ENCODE measurements around the gene SLC32A1.

SLC32A1 gene

GRCh38 chr20:38770970-38771369 lies 46.7 kb downstream of the SLC32A1 start:
- Histone ChIP-seq H3K36me3 (ENCODE audit: control insufficient read depth in 1 of 2, insufficient read depth in 2 of 2, low read depth in 1 of 2, low read length in 2 of 2) (peaks cover 36 to 79% of the 10 kb centered on the region in 2 experiments), H3K9me3 (ENCODE audit: control insufficient read depth, low read length) (peaks cover 4% of the 10 kb centered on the region), H3K4ac (ENCODE audit: low read depth in 1 of 2, low read length in 2 of 2) (no peak overlapping the region), H3K4me3 (ENCODE audit: insufficient read depth in 1 of 2, low read depth in 1 of 2, low read length in 2 of 2) (no peak overlapping the region), H3K79me1 (replicated peaks; ENCODE audit: low read length, poor library complexity, severe bottlenecking) (peaks cover 3% of the 10 kb centered on the region), H3K4me1 (ENCODE audit: control insufficient read depth, insufficient read depth, low read depth, low read length) (no peaks in the 10 kb centered on the region), H3K14ac (ENCODE audit: low read length in 2 of 2) (no peak overlapping the region), H3K9ac (ENCODE audit: low read length) (no peak overlapping the region), H2AFZ (ENCODE audit: low read depth, low read length) (no peak overlapping the region), H2BK15ac (ENCODE audit: low read depth, poor library complexity, severe bottlenecking) (no peak overlapping the region), H4K91ac (ENCODE audit: low read length) (no peak overlapping the region), H3K27ac (ENCODE audit: low read length, poor library complexity, severe bottlenecking) (no peak overlapping the region), H2AK5ac (ENCODE audit: low read length, severe bottlenecking) (no peak overlapping the region), H3K18ac (ENCODE audit: low read depth in 1 of 2, low read length in 2 of 2) (no peak overlapping the region), H3K23ac (ENCODE audit: low read length in 2 of 2) (no peak overlapping the region), H2BK120ac (ENCODE audit: low read depth, low read length) (no peak overlapping the region), H4K8ac (ENCODE audit: low read length) (no peak overlapping the region), H2BK12ac (ENCODE audit: low read length in 2 of 2) (no peak overlapping the region), H3K27me3 (ENCODE audit: control insufficient read depth in 1 of 2, insufficient read depth in 1 of 2, low read length in 2 of 2) (no peaks in the 10 kb centered on the region), H3K4me2 (ENCODE audit: low read length, poor library complexity, severe bottlenecking) (no peak overlapping the region), H2BK5ac (ENCODE audit: low read depth, low read length, poor library complexity, severe bottlenecking) (no peak overlapping the region)
- WGBS: 98% methylated on average over 7 of the region's 7 CpGs
- no peak for DNase-seq

- Histone ChIP-seq H3K23ac (ENCODE audit: low read length in 2 of 2) (no peak overlapping the region), H3K18ac (ENCODE audit: low read depth in 1 of 2, low read length in 2 of 2) (no peak overlapping the region), H3K9ac (ENCODE audit: low read length) (no peak overlapping the region), H2AFZ (ENCODE audit: low read depth, low read length) (no peak overlapping the region), H4K8ac (ENCODE audit: low read length) (no peak overlapping the region), H3K4me1 (ENCODE audit: control insufficient read depth, insufficient read depth, low read depth, low read length) (no peaks in the 10 kb centered on the region), H3K9me3 (ENCODE audit: control insufficient read depth, low read length) (peaks cover 4% of the 10 kb centered on the region), H3K79me1 (replicated peaks; ENCODE audit: low read length, poor library complexity, severe bottlenecking) (peaks cover 3% of the 10 kb centered on the region), H4K91ac (ENCODE audit: low read length) (no peak overlapping the region), H2BK5ac (ENCODE audit: low read depth, low read length, poor library complexity, severe bottlenecking) (no peak overlapping the region), H3K4me2 (ENCODE audit: low read length, poor library complexity, severe bottlenecking) (no peak overlapping the region), H3K36me3 (ENCODE audit: control insufficient read depth in 1 of 2, insufficient read depth in 2 of 2, low read depth in 1 of 2, low read length in 2 of 2) (peaks cover 36 to 76% of the 10 kb centered on the region in 2 experiments), H3K14ac (ENCODE audit: low read length in 2 of 2) (no peak overlapping the region), H2BK15ac (ENCODE audit: low read depth, poor library complexity, severe bottlenecking) (no peak overlapping the region), H3K4me3 (ENCODE audit: insufficient read depth in 1 of 2, low read depth in 1 of 2, low read length in 2 of 2) (no peak overlapping the region), H2BK12ac (ENCODE audit: low read length in 2 of 2) (no peak overlapping the region), H3K27me3 (ENCODE audit: control insufficient read depth in 1 of 2, insufficient read depth in 1 of 2, low read length in 2 of 2) (no peaks in the 10 kb centered on the region), H3K27ac (ENCODE audit: low read length, poor library complexity, severe bottlenecking) (no peak overlapping the region), H2BK120ac (ENCODE audit: low read depth, low read length) (no peak overlapping the region), H3K4ac (ENCODE audit: low read depth in 1 of 2, low read length in 2 of 2) (no peak overlapping the region), H2AK5ac (ENCODE audit: low read length, severe bottlenecking) (no peak overlapping the region)
- no peak for DNase-seq
- WGBS: 96% methylated on average over 7 of the region's 7 CpGs
These were observed 47.3 kb downstream of the SLC32A1 start for GRCh38 chr20:38771621-38772020.

- Histone ChIP-seq H2BK120ac (ENCODE audit: low read depth, low read length) (no peak overlapping the region), H3K4ac (ENCODE audit: low read depth in 1 of 2, low read length in 2 of 2) (no peak overlapping the region), H3K18ac (ENCODE audit: low read depth in 1 of 2, low read length in 2 of 2) (no peak overlapping the region), H2AFZ (ENCODE audit: low read depth, low read length) (no peak overlapping the region), H2AK5ac (ENCODE audit: low read length, severe bottlenecking) (no peak overlapping the region), H3K14ac (ENCODE audit: low read length in 2 of 2) (no peak overlapping the region), H3K4me2 (ENCODE audit: low read length, poor library complexity, severe bottlenecking) (no peak overlapping the region), H3K36me3 (ENCODE audit: control insufficient read depth in 1 of 2, insufficient read depth in 2 of 2, low read depth in 1 of 2, low read length in 2 of 2) (peaks cover 27 to 51% of the 10 kb centered on the region in 2 experiments), H4K91ac (ENCODE audit: low read length) (no peak overlapping the region), H3K9me3 (ENCODE audit: control insufficient read depth, low read length) (peaks cover 4% of the 10 kb centered on the region), H4K8ac (ENCODE audit: low read length) (no peak overlapping the region), H2BK15ac (ENCODE audit: low read depth, poor library complexity, severe bottlenecking) (no peak overlapping the region), H3K79me1 (replicated peaks; ENCODE audit: low read length, poor library complexity, severe bottlenecking) (no peaks in the 10 kb centered on the region), H3K27ac (ENCODE audit: low read length, poor library complexity, severe bottlenecking) (no peak overlapping the region), H3K4me3 (ENCODE audit: insufficient read depth in 1 of 2, low read depth in 1 of 2, low read length in 2 of 2) (no peak overlapping the region), H3K9ac (ENCODE audit: low read length) (no peak overlapping the region), H2BK5ac (ENCODE audit: low read depth, low read length, poor library complexity, severe bottlenecking) (no peak overlapping the region), H3K27me3 (ENCODE audit: control insufficient read depth in 1 of 2, insufficient read depth in 1 of 2, low read length in 2 of 2) (no peaks in the 10 kb centered on the region), H2BK12ac (ENCODE audit: low read length in 2 of 2) (no peak overlapping the region), H3K23ac (ENCODE audit: low read length in 2 of 2) (no peak overlapping the region), H3K4me1 (ENCODE audit: control insufficient read depth, insufficient read depth, low read depth, low read length) (no peaks in the 10 kb centered on the region)
- DNase-seq: no peak
- WGBS: 100% methylated on average over 1 of the region's 2 CpGs
These were observed 49.9 kb downstream of the SLC32A1 start for GRCh38 chr20:38774167-38774566.

- Histone ChIP-seq H2AFZ (ENCODE audit: low read depth, low read length) (no peak overlapping the region), H2AK5ac (ENCODE audit: low read length, severe bottlenecking) (no peak overlapping the region), H4K91ac (ENCODE audit: low read length) (no peak overlapping the region), H2BK120ac (ENCODE audit: low read depth, low read length) (no peak overlapping the region), H2BK15ac (ENCODE audit: low read depth, poor library complexity, severe bottlenecking) (no peak overlapping the region), H3K23ac (ENCODE audit: low read length in 2 of 2) (no peak overlapping the region), H3K79me1 (replicated peaks; ENCODE audit: low read length, poor library complexity, severe bottlenecking) (no peaks in the 10 kb centered on the region), H3K36me3 (ENCODE audit: control insufficient read depth in 1 of 2, insufficient read depth in 2 of 2, low read depth in 1 of 2, low read length in 2 of 2) (peaks cover 18 to 37% of the 10 kb centered on the region in 2 experiments), H3K27ac (ENCODE audit: low read length, poor library complexity, severe bottlenecking) (no peak overlapping the region), H3K18ac (ENCODE audit: low read depth in 1 of 2, low read length in 2 of 2) (no peak overlapping the region), H2BK12ac (ENCODE audit: low read length in 2 of 2) (no peak overlapping the region), H3K9ac (ENCODE audit: low read length) (no peak overlapping the region), H3K27me3 (ENCODE audit: control insufficient read depth in 1 of 2, insufficient read depth in 1 of 2, low read length in 2 of 2) (no peaks in the 10 kb centered on the region), H4K8ac (ENCODE audit: low read length) (no peak overlapping the region), H3K4me3 (ENCODE audit: insufficient read depth in 1 of 2, low read depth in 1 of 2, low read length in 2 of 2) (no peak overlapping the region), H3K4ac (ENCODE audit: low read depth in 1 of 2, low read length in 2 of 2) (no peak overlapping the region), H3K9me3 (ENCODE audit: control insufficient read depth, low read length) (peaks cover 4% of the 10 kb centered on the region), H3K4me1 (ENCODE audit: control insufficient read depth, insufficient read depth, low read depth, low read length) (peaks cover 6% of the 10 kb centered on the region), H3K14ac (ENCODE audit: low read length in 2 of 2) (no peak overlapping the region), H3K4me2 (ENCODE audit: low read length, poor library complexity, severe bottlenecking) (no peak overlapping the region), H2BK5ac (ENCODE audit: low read depth, low read length, poor library complexity, severe bottlenecking) (no peak overlapping the region)
- DNase-seq: no peak
- WGBS: 100% methylated on average over 9 of the region's 11 CpGs
These were observed 52.1 kb downstream of the SLC32A1 start for GRCh38 chr20:38776363-38776762.
